ENCODE data around the gene ENPP6.

The ENPP6 gene

GRCh38 chr4:184148738-184149637 lies 68.7 kb downstream of the ENPP6 start:
- in situ Hi-C loops (cut with MboI; ENCODE audit: low pct_unique_long_range_greater_than_20kb, low sequenced_read_pairs, unreplicated experiment) = no loop called here
- TF ChIP-seq CTCF (IDR thresholded peaks at IDR 0.05; ENCODE audit: extremely low read depth, insufficient read depth, missing control alignments) = no peak
- no peak for DNase-seq (ENCODE audit: low spot score)

DNA sequence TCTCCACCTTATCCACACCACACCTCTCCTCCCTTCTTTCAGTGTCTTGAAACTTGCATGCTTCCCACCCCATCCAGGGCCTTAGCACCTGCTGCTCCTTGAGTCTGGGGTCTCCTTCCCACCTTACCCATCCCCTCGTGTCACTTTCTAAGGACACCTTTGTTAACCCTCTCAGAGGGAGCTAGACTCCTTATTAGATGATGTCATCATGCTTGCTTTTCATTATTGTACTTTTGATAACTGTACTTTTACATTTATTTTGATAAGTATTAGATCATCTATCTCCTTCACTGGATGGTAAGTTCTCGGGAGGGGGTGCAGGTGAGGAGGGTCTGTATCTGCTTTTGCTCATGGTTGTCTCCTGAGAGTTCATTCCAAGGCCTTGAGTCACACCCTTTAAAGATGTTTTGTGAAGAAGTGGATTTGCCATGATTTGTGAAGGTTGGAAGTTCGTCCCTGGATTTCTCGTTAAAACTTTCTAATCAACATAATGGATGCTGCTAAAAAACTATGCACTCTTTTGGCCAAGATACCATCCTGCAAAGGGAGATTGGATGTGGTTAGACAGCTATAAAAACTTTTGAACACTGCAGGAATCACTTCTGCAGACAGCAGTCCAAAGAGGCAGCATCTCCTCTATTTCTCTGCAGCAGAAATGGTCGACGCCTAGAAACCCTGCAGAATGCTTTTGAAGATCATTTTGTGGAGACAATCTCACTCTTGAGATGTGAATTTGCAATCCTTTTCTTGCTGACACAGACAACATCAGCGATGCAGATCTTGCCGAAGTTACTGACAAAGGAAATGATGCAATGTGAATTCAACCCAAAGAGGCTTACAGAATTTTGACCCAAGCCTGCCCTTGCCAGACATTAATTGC lies 69.6 kb downstream of the ENPP6 start:
- no peak for DNase-seq (ENCODE audit: low spot score)
- in situ Hi-C loops (cut with MboI; ENCODE audit: low pct_unique_long_range_greater_than_20kb, low sequenced_read_pairs, unreplicated experiment) = no loop called here
- no peak for TF ChIP-seq CTCF (IDR thresholded peaks at IDR 0.05; ENCODE audit: extremely low read depth, insufficient read depth, missing control alignments)

DNA sequence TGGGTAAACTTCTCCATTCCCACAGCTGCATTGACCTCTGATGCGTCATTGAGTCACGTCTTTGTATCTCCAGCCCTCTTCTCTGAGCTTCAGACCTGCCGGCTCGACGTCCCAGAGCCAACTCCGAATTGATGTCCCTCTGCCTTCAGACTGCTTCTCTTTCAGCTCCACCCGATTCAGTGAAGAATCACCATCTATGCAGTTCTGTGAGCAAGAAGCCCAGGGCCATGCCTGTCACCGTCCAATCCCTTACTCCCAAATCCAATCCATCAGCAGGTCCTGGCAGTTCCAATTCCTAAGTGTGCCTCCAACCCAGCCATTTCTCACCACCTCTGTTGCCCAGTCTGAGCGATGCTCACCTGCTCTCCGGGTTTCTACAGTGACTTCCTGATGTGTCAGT lies 70.7 kb downstream of the ENPP6 start:
- no peak for TF ChIP-seq CTCF (IDR thresholded peaks at IDR 0.05; ENCODE audit: extremely low read depth, insufficient read depth, missing control alignments)
- in situ Hi-C loops (cut with MboI; ENCODE audit: low pct_unique_long_range_greater_than_20kb, low sequenced_read_pairs, unreplicated experiment) = no loop called here
- no peak for DNase-seq (ENCODE audit: low spot score)

GRCh38 chr4:184145596-184145995 lies 72.1 kb downstream of the ENPP6 start:
- no peak for TF ChIP-seq CTCF (IDR thresholded peaks at IDR 0.05; ENCODE audit: extremely low read depth, insufficient read depth, missing control alignments)
- in situ Hi-C loops (cut with MboI; ENCODE audit: low pct_unique_long_range_greater_than_20kb, low sequenced_read_pairs, unreplicated experiment) = no loop called here
- no peak for DNase-seq (ENCODE audit: low spot score)

DNA sequence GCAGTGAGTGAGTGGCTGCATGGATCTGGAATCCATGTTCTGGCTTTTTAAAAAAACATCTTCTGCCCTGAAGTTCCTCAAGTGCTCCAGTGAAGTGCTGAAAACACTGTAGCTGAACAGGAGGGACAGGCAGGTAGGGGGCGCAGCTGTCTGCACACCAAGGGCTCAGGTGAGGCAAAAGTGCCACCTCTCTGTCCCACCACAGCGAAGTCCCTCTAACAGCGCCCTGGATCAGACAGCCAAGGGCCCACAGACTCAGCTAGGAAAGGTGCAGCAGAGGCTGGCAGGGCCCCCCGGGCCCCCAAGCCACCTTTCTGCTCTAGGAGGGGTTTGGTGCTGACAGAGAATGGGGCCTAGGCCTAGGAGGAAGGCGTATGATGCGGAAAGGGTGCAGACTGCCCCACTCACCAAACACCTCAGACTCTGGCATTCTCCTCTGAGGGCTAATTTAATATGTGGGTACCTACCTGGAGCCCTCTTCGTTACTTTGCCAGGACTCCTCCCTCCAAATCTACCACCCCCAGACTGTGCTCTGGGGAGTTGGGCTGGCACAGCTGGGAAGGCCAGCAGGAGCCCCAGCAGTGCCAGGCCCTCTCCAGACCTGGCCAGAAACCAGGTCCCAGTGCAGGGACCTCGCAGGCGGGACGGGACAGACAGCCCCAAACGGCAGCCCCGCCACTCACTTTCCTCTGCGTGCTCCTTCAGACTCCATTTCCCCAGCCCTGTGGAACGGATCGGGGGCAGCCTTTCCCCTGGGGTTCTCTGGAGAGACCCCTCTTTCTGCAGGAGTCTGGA lies 73.7 kb downstream of the ENPP6 start:
- TF ChIP-seq CTCF (IDR thresholded peaks at IDR 0.05; ENCODE audit: extremely low read depth, insufficient read depth, missing control alignments) = no peak
- no peak for DNase-seq (ENCODE audit: low spot score)
- in situ Hi-C loops (cut with MboI; ENCODE audit: low pct_unique_long_range_greater_than_20kb, low sequenced_read_pairs, unreplicated experiment) = no loop called here
